Gastroesophageal sphincter (tissue), 3 donors: ENCODE data around the gene LGALS3BP.

Experiments used
- POLR2AphosphoS5 ChIP-seq: sonication (generic); formaldehyde crosslinking; IDR thresholded peaks from one replicate; pipeline ENCODE4 v1.6.1; 2017; ENCODE audit warnings: antibody characterized with exemption
- TF ChIP-seq, protein P1 (sequence below), 4 experiments: fragments of 200-600 bp in 2 of 4; fragments of 450-650 bp in 2 of 4; sonication (generic) in 1 of 4; IDR thresholded peaks; one replicate each; pipeline ENCODE4 v1.5.1; 2017 to 2019; ENCODE audit warnings: antibody characterized with exemption in 4 of 4, mild to moderate bottlenecking in 2 of 4, moderate library complexity in 2 of 4

DNA sequence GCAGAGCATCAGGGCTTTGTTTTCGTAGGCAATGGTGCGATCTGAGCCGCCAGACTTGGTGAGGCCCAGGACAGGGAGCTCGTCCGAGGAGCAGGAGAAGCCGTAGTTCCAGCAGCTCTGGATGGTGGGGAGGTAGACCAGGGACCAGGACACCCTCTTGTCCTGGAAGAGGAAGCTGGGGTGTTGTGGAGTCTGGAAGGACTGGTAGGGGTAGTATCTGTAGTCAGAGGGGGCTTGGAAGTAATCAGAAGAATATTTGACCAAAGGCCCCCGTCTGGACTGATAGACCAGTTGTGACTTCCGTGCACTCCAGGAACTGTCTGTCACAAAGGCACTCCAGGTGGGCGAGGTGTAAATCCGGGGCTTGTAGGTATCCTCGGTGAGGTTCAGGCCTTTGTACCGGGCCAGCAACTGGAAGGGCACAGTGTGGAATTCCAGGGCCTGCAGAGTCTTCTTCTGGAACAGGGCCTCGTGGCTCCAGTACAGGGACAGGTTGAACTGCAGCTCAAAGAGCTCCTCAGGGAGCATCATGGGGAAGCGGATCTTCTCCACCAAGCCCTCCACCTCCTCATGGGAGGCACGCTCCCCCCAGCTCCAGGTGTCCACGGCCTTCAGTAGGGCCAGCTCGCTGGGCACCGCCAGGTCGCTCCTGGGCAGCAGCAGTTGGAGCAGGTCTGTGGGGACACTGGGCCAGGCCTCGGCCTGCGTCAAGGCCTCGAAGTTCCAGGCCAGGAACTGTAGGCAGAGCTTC, 7.8 kb downstream of the LGALS3BP start:
- TF ChIP-seq, protein P1, sequence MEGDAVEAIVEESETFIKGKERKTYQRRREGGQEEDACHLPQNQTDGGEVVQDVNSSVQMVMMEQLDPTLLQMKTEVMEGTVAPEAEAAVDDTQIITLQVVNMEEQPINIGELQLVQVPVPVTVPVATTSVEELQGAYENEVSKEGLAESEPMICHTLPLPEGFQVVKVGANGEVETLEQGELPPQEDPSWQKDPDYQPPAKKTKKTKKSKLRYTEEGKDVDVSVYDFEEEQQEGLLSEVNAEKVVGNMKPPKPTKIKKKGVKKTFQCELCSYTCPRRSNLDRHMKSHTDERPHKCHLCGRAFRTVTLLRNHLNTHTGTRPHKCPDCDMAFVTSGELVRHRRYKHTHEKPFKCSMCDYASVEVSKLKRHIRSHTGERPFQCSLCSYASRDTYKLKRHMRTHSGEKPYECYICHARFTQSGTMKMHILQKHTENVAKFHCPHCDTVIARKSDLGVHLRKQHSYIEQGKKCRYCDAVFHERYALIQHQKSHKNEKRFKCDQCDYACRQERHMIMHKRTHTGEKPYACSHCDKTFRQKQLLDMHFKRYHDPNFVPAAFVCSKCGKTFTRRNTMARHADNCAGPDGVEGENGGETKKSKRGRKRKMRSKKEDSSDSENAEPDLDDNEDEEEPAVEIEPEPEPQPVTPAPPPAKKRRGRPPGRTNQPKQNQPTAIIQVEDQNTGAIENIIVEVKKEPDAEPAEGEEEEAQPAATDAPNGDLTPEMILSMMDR (IDR thresholded peaks at IDR 0.05): no peak
- TF ChIP-seq POLR2AphosphoS5: no peak
